ENCODE results near the gene TMPRSS5. TPM values are rescaled to one million over a fixed set of nuclear protein-coding genes. Genes with fewer than 3 reads are reported as not detected.

TMPRSS5 gene
- polyA plus RNA-seq, 1 donor (not counting 4 experiments of a cell fraction or from before 2014, with no cell fraction given): 0.04 TPM

DNA sequence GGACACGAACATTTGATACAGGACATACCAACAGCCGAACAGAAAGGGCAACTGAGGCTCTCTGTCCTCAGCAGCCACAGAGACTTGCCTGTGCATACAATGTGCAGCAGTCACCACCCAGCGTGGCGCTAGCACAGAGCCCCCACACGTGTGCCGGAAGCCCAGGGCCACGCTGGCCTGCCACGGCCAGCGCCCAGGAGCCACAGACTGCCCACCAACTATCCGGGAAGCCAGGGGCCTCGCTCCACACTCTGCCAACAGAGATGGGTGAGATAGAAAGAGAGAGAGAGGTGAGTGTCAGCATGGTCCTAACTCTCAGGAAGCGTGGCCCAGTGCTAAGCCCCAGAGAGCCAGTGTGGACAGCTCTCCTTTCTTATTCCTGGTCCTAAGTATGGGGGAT, 11.7 kb downstream of the TMPRSS5 start:
- dilution Hi-C loops (cut with MboI; ENCODE audit: extremely low pct_ligation_motif_present, low sequenced_read_pairs): no loop called here
- Histone ChIP-seq H3K36me3 (ENCODE audit: control insufficient read depth in 2 of 2, extremely low read depth in 1 of 2, insufficient read depth in 2 of 2, low read length in 2 of 2) (no peaks in the 10 kb centered on the region), H3K9me3 (ENCODE audit: control insufficient read depth, low read depth, low read length) (no peaks in the 10 kb centered on the region), H4K20me1 (ENCODE audit: control insufficient read depth, extremely low read depth, insufficient read depth, low read length) (no peaks in the 10 kb centered on the region), H3K9ac (ENCODE audit: control insufficient read depth, extremely low read depth, insufficient read depth, low read length) (no peak overlapping the region), H3K79me2 (ENCODE audit: control insufficient read depth, insufficient read depth, low read length) (no peaks in the 10 kb centered on the region), H3K4me2 (ENCODE audit: control insufficient read depth, extremely low read depth, insufficient read depth, low read depth, low read length) (no peak overlapping the region), H2AFZ (ENCODE audit: control insufficient read depth, low read length) (no peak overlapping the region), H3K27me3 (ENCODE audit: control insufficient read depth, extremely low read depth, insufficient read depth, low read length) (no peaks in the 10 kb centered on the region), H3K9me1 (ENCODE audit: control insufficient read depth, extremely low read depth, insufficient read depth, low read length) (no peaks in the 10 kb centered on the region), H3K27ac (ENCODE audit: control insufficient read depth, insufficient read depth, low read length) (no peak overlapping the region), H3K4me1 (ENCODE audit: control insufficient read depth, extremely low read depth, insufficient read depth, low read length) (peaks cover 13% of the 10 kb centered on the region), H3K4me3 (ENCODE audit: control insufficient read depth in 2 of 3, extremely low read depth in 1 of 3, insufficient read depth in 2 of 3, low read depth in 1 of 3, low read length in 3 of 3) (no peak overlapping the region)
- FAIRE-seq (no peak), DNase-seq (ENCODE audit: low read depth, low spot score) (no peak)
- TF ChIP-seq EZH2 (IDR thresholded peaks at IDR 0.05; ENCODE audit: low read length): no peak
- no peak for TF ChIP-seq CTCF (optimal IDR thresholded peaks at IDR 0.05 in 1 of 3, IDR thresholded peaks at IDR 0.05 in 1 of 3, conservative IDR thresholded peaks at IDR 0.05 in 1 of 3; ENCODE audit: extremely low read depth in 1 of 3, insufficient read depth in 2 of 3, low read length in 3 of 3)

- Histone ChIP-seq H3K27me3 (ENCODE audit: control insufficient read depth, extremely low read depth, insufficient read depth, low read length) (no peaks in the 10 kb centered on the region), H3K9me1 (ENCODE audit: control insufficient read depth, extremely low read depth, insufficient read depth, low read length) (no peaks in the 10 kb centered on the region), H3K79me2 (ENCODE audit: control insufficient read depth, insufficient read depth, low read length) (no peaks in the 10 kb centered on the region), H3K4me3 (ENCODE audit: control insufficient read depth in 2 of 3, extremely low read depth in 1 of 3, insufficient read depth in 2 of 3, low read depth in 1 of 3, low read length in 3 of 3) (no peak overlapping the region), H4K20me1 (ENCODE audit: control insufficient read depth, extremely low read depth, insufficient read depth, low read length) (no peaks in the 10 kb centered on the region), H3K27ac (ENCODE audit: control insufficient read depth, insufficient read depth, low read length) (no peak overlapping the region), H2AFZ (ENCODE audit: control insufficient read depth, low read length) (no peak overlapping the region), H3K9ac (ENCODE audit: control insufficient read depth, extremely low read depth, insufficient read depth, low read length) (no peak overlapping the region), H3K36me3 (ENCODE audit: control insufficient read depth in 2 of 2, extremely low read depth in 1 of 2, insufficient read depth in 2 of 2, low read length in 2 of 2) (no peaks in the 10 kb centered on the region), H3K4me1 (ENCODE audit: control insufficient read depth, extremely low read depth, insufficient read depth, low read length) (peaks cover 13% of the 10 kb centered on the region), H3K9me3 (ENCODE audit: control insufficient read depth, low read depth, low read length) (no peaks in the 10 kb centered on the region), H3K4me2 (ENCODE audit: control insufficient read depth, extremely low read depth, insufficient read depth, low read depth, low read length) (no peak overlapping the region)
- no peak for FAIRE-seq
- no peak for TF ChIP-seq EZH2 (IDR thresholded peaks at IDR 0.05; ENCODE audit: low read length)
- no peak for TF ChIP-seq CTCF (optimal IDR thresholded peaks at IDR 0.05 in 1 of 3, IDR thresholded peaks at IDR 0.05 in 1 of 3, conservative IDR thresholded peaks at IDR 0.05 in 1 of 3; ENCODE audit: extremely low read depth in 1 of 3, insufficient read depth in 2 of 3, low read length in 3 of 3)
- dilution Hi-C loops (cut with MboI; ENCODE audit: extremely low pct_ligation_motif_present, low sequenced_read_pairs): no loop called here
- DNase-seq (ENCODE audit: low read depth, low spot score): no peak
These were observed 13.1 kb downstream of the TMPRSS5 start for GRCh38 chr11:113693030-113693429.

Measured in keratinocyte (primary cell).